GM19099 (cell line): ENCODE results near the gene MTSS2.

Experiments
- POLR2A ChIP-seq: IDR thresholded peaks from 3 replicates; pipeline ENCODE4 v1.6.1; 2011; ENCODE audit warnings: low read depth; ENCODE audit not compliant: insufficient read length; ENCODE audit errors: extremely low read depth

The MTSS2 gene

GRCh38 chr16:70721202-70721963 is 35.5 kb upstream of the MTSS2 start:
- TF ChIP-seq POLR2A: no peak

DNA sequence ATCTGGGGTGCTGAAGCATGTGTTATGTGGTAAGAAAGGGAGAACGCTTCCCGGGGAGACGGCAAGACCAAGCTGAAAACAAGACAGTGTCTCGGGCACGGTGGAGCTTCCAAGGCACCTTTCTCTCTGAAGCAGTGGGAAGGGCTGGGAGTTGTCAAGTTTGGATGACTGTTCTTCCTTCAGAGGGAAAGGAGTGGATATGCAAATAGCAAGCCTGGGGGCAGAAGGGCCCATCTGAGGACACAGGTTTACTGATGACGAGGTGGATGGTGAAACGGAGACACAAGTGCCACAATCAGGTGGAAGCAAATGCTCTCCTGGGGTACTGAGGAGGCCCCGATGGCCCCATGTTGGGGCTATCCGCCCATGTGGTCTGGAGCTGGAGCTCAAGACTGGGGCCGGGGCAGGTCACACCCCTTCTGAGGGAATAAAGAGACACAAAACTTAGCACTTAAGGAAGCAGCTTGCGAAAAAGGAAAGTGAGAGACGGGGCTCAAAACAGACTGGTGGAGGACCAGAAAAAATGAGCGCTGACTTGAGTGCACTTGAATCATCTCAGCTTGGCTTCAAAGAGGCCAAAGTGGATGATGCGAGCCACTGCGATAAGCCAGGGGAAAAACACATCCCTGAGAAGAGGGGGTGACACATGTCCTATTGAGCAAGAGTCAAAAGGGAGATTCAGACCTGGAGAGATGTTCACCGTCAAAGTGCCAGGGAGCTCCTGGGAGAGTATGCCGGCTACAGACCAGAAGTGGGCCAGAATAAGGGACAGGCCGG is 34.8 kb upstream of the MTSS2 start:
- no peak for TF ChIP-seq POLR2A

- no peak for TF ChIP-seq POLR2A
These were observed 31.2 kb upstream of the MTSS2 start for GRCh38 chr16:70717065-70717464.

DNA sequence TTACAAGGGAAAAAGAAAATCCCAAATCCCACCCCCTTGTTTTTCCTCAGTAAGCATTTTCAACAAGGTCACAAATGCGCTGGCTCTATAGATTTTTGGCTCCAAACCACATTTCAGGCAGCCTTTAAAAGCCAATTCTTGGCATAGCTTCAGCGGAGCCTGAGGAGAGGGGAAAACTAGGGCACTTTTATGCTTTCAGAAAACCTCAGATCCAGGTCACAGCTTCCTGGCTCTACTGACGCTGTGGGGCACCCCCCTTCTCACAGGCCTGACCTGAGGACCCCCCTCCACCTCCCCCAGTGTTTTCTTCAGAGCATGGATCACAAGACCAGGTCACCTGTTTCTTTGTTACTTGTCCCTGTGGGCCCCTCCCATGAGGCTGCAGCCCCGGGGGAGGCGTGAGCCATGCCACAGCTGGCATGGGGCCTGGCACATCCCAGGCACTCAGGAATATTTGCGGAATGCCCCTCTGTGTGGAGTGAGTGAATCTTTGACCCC is 30.1 kb upstream of the MTSS2 start:
- TF ChIP-seq POLR2A: no peak

DNA sequence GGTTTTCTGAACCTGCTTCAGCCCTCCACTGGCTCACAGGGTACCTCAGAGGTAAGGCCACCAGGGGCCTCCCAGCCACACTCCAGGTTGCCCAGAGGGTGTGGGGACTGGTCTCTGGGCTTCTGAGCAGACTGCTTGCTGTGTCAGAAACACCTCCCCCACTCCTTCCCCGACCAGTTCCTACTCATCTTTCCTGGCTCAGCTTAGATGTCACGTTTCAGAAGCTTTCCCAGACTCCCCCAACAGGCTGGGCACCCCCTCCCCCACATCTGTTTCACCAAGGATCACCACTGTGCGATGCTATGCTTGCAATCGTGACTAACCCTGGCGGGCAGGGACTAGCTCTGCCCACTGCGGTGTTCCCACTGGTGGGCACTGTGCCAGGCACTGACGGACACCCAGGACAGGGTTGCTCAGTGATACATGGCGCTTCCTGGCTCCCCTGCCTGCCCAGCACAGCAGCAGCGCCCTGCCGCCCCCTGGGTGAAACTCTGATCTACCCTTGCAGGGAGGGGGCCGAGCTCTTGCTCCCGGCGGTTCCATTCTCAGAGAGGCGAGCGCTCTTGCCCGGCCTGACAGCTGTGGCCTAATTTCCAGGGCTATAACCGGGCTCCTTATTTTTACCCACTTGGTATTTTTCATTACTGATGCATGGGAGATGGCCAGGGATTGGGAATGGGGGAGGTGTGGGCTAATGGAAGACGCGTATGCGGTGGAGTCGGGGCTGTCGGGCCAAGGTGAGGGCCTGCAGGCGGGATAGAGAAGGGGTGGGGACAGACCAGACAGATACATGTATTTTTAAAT is 29.4 kb upstream of the MTSS2 start:
- TF ChIP-seq POLR2A: no peak

GRCh38 chr16:70714581-70715054 is 28.8 kb upstream of the MTSS2 start:
- no peak for TF ChIP-seq POLR2A

DNA sequence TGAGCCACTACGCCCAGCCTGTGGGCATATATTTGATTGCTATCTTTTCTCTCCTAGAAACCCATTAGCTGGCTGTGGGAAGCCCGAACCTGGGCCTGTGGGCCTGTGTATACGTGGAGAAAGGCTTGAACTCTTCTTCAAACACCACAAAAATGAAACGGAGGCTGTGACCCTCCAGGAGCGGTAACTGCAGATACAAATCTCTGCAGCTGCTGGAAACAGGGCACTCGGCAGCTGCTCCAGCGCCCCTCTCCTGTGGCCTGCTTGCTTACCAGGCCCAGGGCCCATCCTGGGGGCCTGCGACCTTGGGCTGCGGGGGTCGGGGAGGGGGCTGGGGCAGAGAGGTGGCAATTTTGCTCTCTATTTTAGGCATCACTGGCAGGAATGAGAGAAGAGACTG is 28.0 kb upstream of the MTSS2 start:
- TF ChIP-seq POLR2A: no peak

- no peak for TF ChIP-seq POLR2A
These were observed 27.5 kb upstream of the MTSS2 start for GRCh38 chr16:70713342-70713741.

DNA sequence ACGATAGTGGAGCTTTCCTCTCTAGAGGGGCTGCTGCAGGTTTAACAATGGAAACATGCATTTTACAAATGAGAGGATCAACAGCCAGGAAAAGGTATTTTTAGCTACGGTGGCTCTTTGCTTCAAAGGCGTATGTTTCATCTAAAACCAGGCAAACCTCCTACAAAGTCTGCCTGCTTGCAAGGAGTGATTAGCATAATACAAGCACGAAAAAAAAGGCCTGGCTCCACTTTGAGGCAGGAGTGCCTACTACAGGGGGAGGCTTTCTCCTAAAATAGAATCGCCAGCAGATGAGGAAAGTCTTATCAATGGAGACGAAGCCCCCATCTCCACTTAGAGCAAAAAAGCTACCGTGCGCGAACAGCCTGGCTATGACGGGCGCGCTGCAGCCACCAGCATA is 27.1 kb upstream of the MTSS2 start:
- TF ChIP-seq POLR2A: no peak

GRCh38 chr16:70712359-70712758 is 26.5 kb upstream of the MTSS2 start:
- TF ChIP-seq POLR2A: no peak

DNA sequence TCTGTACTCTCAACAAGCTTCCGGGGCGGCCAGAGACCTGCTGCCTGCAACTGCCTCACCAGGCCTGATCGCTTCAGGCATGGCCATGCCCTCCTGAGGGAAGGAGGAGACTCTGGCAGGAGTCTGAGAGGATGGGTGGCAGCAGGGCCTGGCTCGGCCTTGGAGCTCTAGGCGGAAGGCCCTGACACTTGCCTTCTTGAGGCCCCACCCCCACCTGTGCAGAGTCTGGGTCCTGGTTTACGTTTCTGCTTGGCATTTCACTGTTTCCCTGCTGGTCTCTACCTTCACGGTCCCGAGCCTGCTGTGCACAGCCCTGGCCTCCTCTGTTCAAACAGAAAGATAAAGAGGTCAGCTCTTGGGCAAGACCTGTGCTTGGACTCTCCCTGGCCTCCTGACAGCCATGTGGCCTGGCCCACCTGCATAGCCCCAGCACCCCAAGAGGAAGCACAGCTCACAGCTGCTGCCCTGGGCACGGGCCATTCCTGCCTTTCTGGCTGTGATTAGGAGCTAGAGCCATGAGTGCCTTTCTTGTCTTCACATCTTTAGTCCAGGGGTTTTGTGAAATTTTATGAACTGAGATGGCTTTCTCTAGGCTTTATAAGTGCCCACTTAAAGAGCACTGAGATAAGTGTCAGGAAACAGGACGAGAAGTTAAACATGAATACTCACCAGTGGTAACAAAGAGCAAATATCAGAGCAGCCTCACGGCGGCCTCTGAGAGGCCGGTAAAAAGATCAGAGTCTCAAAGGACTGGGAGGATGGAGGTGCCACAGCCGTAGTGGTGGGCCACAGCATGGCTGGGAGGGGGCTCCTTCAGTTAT is 25.6 kb upstream of the MTSS2 start:
- TF ChIP-seq POLR2A: no peak

GRCh38 chr16:70710422-70711210 is 24.8 kb upstream of the MTSS2 start:
- TF ChIP-seq POLR2A: no peak

GRCh38 chr16:70709942-70710341 is 24.1 kb upstream of the MTSS2 start:
- no peak for TF ChIP-seq POLR2A

- no peak for TF ChIP-seq POLR2A
These were observed 23.6 kb upstream of the MTSS2 start for GRCh38 chr16:70709457-70709856.
